Mesendoderm (in vitro differentiated cells): ENCODE data around the gene SYF2.
"Not testable (repeated sequence)": the region's sequence is repeated elsewhere in the genome, so short reads cannot be mapped to it uniquely, and the experiment has no call there.

Experiments
- DNase-seq: peaks from one replicate; pipeline ENCODE4 v3.0.0; 2013
- H2AK5ac ChIP-seq: 2 replicates; pipeline ENCODE4 v1.6.1; 2013; ENCODE audit warnings: low read length, inconsistent platforms
- H2BK120ac ChIP-seq: 2 replicates; pipeline ENCODE4 v1.6.1; 2013; ENCODE audit warnings: low read depth, mild to moderate bottlenecking, low read length, moderate library complexity, mixed read lengths
- H2BK15ac ChIP-seq: replicated peaks from 2 replicates; pipeline ENCODE4 v1.6.1; 2013; ENCODE audit warnings: low read depth, mild to moderate bottlenecking, moderate library complexity
- H2BK5ac ChIP-seq: 2 replicates; pipeline ENCODE4 v1.6.1; 2013; ENCODE audit warnings: low read length, inconsistent platforms
- H3K18ac ChIP-seq: 2 replicates; pipeline ENCODE4 v1.6.1; 2013; ENCODE audit warnings: mild to moderate bottlenecking, low read length, mixed read lengths
- H3K23ac ChIP-seq: one replicate; pipeline ENCODE4 v1.6.1; 2013; ENCODE audit warnings: low read length
- H3K27ac ChIP-seq: 2 replicates; pipeline ENCODE4 v1.5.1; 2013; ENCODE audit warnings: low read depth, mild to moderate bottlenecking, inconsistent platforms, low read length, moderate library complexity
- H3K27me3 ChIP-seq: 2 replicates; pipeline ENCODE4 v1.6.1; 2013; ENCODE audit warnings: low read length, control low read depth, mild to moderate bottlenecking, inconsistent platforms; ENCODE audit not compliant: insufficient read depth, poor library complexity
- H3K36me3 ChIP-seq: 2 replicates; pipeline ENCODE4 v1.6.1; 2013; ENCODE audit warnings: low read length, inconsistent platforms; ENCODE audit not compliant: control insufficient read depth, insufficient read depth
- H3K4ac ChIP-seq: one replicate; pipeline ENCODE4 v1.6.1; 2013; ENCODE audit warnings: low read depth, mild to moderate bottlenecking, low read length, moderate library complexity
- H3K4me1 ChIP-seq: 2 replicates; pipeline ENCODE4 v1.6.1; 2013; ENCODE audit warnings: low read depth, low read length, inconsistent platforms; ENCODE audit not compliant: control insufficient read depth
- H3K4me2 ChIP-seq: 2 replicates; pipeline ENCODE4 v1.6.1; 2013; ENCODE audit warnings: low read length
- H3K4me3 ChIP-seq: 2 replicates; pipeline ENCODE4 v1.5.1; 2013; ENCODE audit warnings: mild to moderate bottlenecking, low read length
- H3K56ac ChIP-seq: one replicate; pipeline ENCODE4 v1.6.1; 2013; ENCODE audit warnings: low read length
- H3K79me1 ChIP-seq: 2 replicates; pipeline ENCODE4 v1.6.1; 2013; ENCODE audit warnings: low read length, inconsistent platforms
- H3K79me2 ChIP-seq: 2 replicates; pipeline ENCODE4 v1.6.1; 2013; ENCODE audit warnings: mild to moderate bottlenecking, low read length; ENCODE audit not compliant: control insufficient read depth, insufficient read depth
- H3K9ac ChIP-seq: 2 replicates; pipeline ENCODE4 v1.6.1; 2013; ENCODE audit warnings: low read length, inconsistent platforms
- H4K5ac ChIP-seq: one replicate; pipeline ENCODE4 v1.6.1; 2013; ENCODE audit warnings: low read length
- H4K8ac ChIP-seq: one replicate; pipeline ENCODE4 v1.6.1; 2013; ENCODE audit warnings: low read depth, mild to moderate bottlenecking, control low read depth, low read length, moderate library complexity
- WGBS: extraction: QIAGEN DNeasy Blood & Tissue Kit; methylation state at CpG from one replicate; pipeline ENCODE4 v1.1.7; 2013; ENCODE audit warnings: low lambda C conversion rate, missing lambda C conversion rate; ENCODE audit not compliant: insufficient coverage; ENCODE audit errors: extremely low coverage; 5-methylcytosine and 5-hydroxymethylcytosine counted together

The SYF2 gene

DNA sequence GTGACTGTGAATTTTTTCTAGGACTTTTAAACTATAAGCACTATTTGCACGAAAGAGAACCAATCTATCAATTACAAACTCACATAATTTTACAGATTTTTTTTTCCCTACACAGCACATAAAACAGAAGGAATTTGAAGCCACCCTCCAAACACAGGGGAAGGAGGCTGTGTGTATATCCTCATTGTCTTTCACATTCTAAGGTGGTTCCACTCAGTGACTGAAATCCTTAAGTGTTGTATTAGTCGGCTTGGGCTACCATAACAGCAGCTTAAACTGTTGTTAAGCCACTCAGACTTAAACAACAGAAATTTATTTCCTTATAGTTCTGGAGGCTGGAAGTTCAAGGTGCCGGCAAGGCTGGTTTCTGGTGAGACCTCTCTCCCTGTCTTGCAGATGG, 28.0 kb upstream of the SYF2 start:
- not testable (repeated sequence) for H3K36me3 ChIP-seq, H2BK15ac ChIP-seq, H3K4me2 ChIP-seq, H3K79me2 ChIP-seq, H2BK120ac ChIP-seq, H2AK5ac ChIP-seq, H3K4me1 ChIP-seq, H3K9ac ChIP-seq, H3K79me1 ChIP-seq, H3K56ac ChIP-seq, H3K4me3 ChIP-seq, H3K23ac ChIP-seq, H2BK5ac ChIP-seq, H4K8ac ChIP-seq, H3K27me3 ChIP-seq, H3K27ac ChIP-seq, H3K4ac ChIP-seq, H4K5ac ChIP-seq, H3K18ac ChIP-seq, DNase-seq
- WGBS = no CpG with 5 or more reads among the region's 3 CpGs

DNA sequence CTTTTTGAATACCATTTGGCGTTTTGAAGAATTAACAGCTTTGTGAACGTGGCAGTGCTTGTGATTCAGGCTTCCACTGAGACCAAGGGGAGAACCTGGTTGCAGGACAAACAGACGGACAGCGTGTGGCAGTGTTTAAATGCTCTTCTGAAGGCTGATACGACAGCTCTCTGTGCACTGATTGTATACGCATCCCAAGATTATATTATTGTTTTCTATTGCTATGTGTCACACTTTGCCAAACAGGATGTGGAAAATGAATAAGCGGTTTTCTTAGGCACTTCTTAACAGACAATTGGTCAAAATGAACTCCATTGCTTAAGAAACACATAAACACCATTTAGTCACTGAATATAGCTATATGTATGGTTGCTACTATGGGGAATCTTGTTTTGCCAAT, 27.5 kb upstream of the SYF2 start:
- H3K4me1 ChIP-seq, H2BK15ac ChIP-seq, H3K4me3 ChIP-seq, H3K56ac ChIP-seq, H4K5ac ChIP-seq, H3K27me3 ChIP-seq, DNase-seq, H3K4me2 ChIP-seq, H2BK5ac ChIP-seq, H3K79me2 ChIP-seq, H3K36me3 ChIP-seq, H3K18ac ChIP-seq, H3K23ac ChIP-seq, H3K79me1 ChIP-seq, H3K27ac ChIP-seq, H3K9ac ChIP-seq, H3K4ac ChIP-seq, H2BK120ac ChIP-seq, H4K8ac ChIP-seq, H2AK5ac ChIP-seq: not testable (repeated sequence)
- WGBS = no CpG with 5 or more reads among the region's 7 CpGs

DNA sequence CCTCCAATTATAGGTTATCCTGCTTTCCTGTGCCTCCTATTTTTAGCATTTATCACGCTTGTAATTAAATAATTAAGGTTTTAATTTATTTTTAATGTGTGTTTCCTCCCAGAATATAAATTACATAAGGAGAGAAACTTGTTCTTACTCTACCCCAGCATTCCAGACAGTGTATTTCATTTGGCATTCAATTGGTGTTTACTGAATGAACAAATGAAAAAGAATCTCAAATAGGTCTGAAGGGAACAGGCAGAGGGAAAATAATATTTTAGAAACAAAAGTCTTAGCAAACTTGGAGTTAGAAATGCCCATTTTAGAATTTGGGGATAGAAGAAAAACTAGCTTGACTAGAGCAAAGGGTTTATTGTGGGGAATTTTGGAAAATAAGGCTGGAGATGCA, 24.9 kb upstream of the SYF2 start:
- Histone ChIP-seq H3K9ac (no peak overlapping the region), H3K56ac (no peak overlapping the region), H3K4me1 (no peaks in the 10 kb centered on the region), H3K4ac (no peak overlapping the region), H3K4me2 (no peak overlapping the region), H2BK15ac (no peak overlapping the region), H3K27ac (no peak overlapping the region), H3K27me3 (no peaks in the 10 kb centered on the region), H3K36me3 (no peaks in the 10 kb centered on the region), H3K4me3 (no peak overlapping the region), H2BK5ac (no peak overlapping the region), H3K18ac (no peak overlapping the region), H2BK120ac (no peak overlapping the region), H3K79me1 (no peaks in the 10 kb centered on the region), H3K23ac (no peak overlapping the region), H3K79me2 (no peaks in the 10 kb centered on the region), H4K8ac (no peak overlapping the region), H4K5ac (no peak overlapping the region), H2AK5ac (no peak overlapping the region)
- no peak for DNase-seq
- WGBS = no CpG with 5 or more reads among the region's 1 CpG

DNA sequence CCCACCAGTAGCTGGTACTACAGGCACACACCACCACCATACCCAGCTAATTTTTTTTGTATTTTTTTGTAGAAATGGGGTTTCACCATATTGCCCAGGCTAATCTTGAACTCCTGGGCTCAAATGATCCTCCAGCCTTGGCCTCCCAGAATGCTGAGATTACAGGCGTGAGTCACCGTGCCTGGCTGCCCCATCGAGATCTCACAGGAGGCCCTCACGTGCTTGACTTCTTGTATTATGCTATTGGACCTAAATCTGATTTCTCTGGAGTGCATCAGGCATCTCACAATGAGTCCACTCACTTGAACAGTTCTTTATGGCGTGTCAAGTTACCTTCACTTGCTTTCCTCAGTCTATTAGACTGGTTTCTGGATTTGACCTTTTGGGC, 24.3 kb upstream of the SYF2 start:
- Histone ChIP-seq H3K79me2 (no peaks in the 10 kb centered on the region), H3K9ac (no peak overlapping the region), H2BK120ac (no peak overlapping the region), H3K27ac (no peak overlapping the region), H3K18ac (no peak overlapping the region), H2BK5ac (no peak overlapping the region), H3K36me3 (no peaks in the 10 kb centered on the region), H3K4me1 (no peaks in the 10 kb centered on the region), H3K4me3 (no peak overlapping the region), H4K5ac (no peak overlapping the region), H3K23ac (no peak overlapping the region), H3K4ac (no peak overlapping the region), H2AK5ac (no peak overlapping the region), H3K27me3 (no peaks in the 10 kb centered on the region), H3K79me1 (no peaks in the 10 kb centered on the region), H4K8ac (no peak overlapping the region), H3K56ac (no peak overlapping the region), H2BK15ac (no peak overlapping the region), H3K4me2 (no peak overlapping the region)
- no peak for DNase-seq
- no CpG with 5 or more reads among the region's 5 CpGs for WGBS

DNA sequence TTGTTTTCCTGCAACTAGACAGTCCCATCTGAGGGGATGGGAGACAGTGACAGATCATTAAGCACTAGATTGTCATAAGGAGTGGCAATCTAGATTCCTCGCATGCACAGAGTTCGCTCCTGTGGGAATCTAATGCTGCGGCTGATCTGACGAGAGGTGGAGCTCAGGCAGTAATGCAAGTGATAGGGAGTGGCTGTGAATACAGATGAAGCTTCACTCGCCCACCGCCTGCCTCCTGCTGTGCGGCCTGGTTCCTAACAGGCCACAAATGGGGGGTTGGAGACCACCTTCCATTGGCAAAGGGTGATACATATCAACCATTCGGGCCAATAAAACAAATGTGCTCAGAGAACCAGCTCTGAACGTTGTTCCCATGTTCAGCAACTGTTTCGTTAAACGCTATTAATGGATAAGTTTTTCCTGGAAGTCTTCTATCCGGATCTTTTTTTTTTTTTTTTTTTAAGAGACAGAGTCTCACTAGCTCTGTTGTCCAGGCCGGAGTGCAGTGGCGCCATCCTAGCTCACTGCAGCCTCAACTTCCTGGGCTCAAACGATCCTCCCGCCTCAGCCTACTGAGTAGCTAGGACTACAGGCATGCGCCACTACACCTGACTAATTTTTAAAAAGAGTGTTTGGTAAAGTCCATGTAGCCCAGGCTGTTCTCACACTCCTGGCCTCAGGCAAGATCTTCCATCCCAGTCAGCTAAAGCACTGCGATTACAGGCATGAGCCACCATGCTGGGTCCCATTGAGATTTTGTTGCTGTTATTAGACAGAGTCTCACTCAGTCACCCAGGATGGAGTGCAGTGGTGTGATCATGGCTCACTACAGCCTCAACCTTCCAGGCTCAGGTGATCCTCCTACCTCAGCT, 23.6 kb upstream of the SYF2 start:
- no peak overlapping the region for H3K23ac ChIP-seq
- no peak overlapping the region for H3K4ac ChIP-seq
- H3K4me3 ChIP-seq = no peak overlapping the region
- no peak overlapping the region for H2AK5ac ChIP-seq
- no peak overlapping the region for H2BK15ac ChIP-seq
- H4K5ac ChIP-seq = no peak overlapping the region
- H2BK5ac ChIP-seq = no peak overlapping the region
- no peaks in the 10 kb centered on the region for H3K36me3 ChIP-seq
- DNase-seq = peak; percentile 38
- no peak overlapping the region for H3K27ac ChIP-seq
- H3K9ac ChIP-seq = no peak overlapping the region
- H2BK120ac ChIP-seq = no peak overlapping the region
- no peaks in the 10 kb centered on the region for H3K79me1 ChIP-seq
- H3K56ac ChIP-seq = no peak overlapping the region
- no CpG with 5 or more reads among the region's 18 CpGs for WGBS
- no peaks in the 10 kb centered on the region for H3K79me2 ChIP-seq
- no peaks in the 10 kb centered on the region for H3K27me3 ChIP-seq
- H3K18ac ChIP-seq = no peak overlapping the region
- no peak overlapping the region for H4K8ac ChIP-seq
- no peak overlapping the region for H3K4me2 ChIP-seq
- H3K4me1 ChIP-seq = no peaks in the 10 kb centered on the region

DNA sequence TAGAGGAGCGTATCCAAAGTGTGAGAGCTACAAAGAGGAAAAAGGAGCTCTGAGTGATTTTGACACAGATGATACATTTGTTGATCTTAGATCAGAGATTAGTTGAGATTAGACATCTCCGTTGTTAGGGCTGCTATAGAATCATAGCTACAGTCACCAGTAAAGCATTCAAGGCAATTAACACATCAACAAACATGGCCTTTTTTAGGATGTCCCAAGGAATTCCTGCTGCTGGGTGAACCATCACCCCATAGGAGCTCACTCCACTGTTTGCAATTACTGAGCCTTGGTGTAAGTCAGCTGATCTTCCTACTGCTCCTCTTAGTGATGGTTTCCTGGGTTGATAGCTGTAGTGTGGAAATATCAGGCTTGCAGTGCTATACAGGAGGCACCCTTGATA, 21.6 kb upstream of the SYF2 start:
- Histone ChIP-seq H3K79me1 (no peaks in the 10 kb centered on the region), H4K5ac (no peak overlapping the region), H4K8ac (no peak overlapping the region), H2BK5ac (no peak overlapping the region), H3K4me2 (no peak overlapping the region), H3K18ac (no peak overlapping the region), H3K27me3 (no peaks in the 10 kb centered on the region), H3K36me3 (no peaks in the 10 kb centered on the region), H2BK120ac (no peak overlapping the region), H3K27ac (peak overlapping the region; percentile 58), H2BK15ac (no peak overlapping the region), H3K79me2 (no peaks in the 10 kb centered on the region), H3K4me3 (no peak overlapping the region), H3K56ac (no peak overlapping the region), H3K23ac (no peak overlapping the region), H2AK5ac (no peak overlapping the region), H3K9ac (no peak overlapping the region), H3K4me1 (no peaks in the 10 kb centered on the region), H3K4ac (peak overlapping the region; percentile 67)
- no CpG with 5 or more reads among the region's 2 CpGs for WGBS
- DNase-seq = peak; percentile 95
